ENCODE data around the gene SLC5A11.
"Not testable (repeated sequence)": the region's sequence is repeated elsewhere in the genome, so short reads cannot be mapped to it uniquely, and the experiment has no call there.

The SLC5A11 gene

DNA sequence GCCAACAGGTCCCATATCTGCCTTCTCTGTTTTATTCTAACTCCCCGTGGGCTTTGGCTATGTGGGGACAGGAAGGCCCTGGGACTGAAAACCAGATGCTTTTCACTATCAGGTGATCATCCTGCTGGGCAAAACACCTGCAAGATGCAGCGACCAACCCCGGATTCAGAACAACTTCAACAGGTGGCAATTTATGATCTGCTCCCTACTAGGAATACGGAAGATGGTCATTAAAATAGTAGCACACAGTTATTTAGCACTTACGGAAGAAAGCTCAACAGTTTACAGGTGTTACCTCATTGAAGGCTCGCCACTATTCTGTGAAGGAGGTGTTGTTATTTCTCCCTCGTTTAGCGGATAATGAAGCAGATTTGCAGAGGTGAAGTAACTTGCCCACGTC lies 7.8 kb upstream of the SLC5A11 start:
- Histone ChIP-seq H3K36me3 (replicated peaks) (no peaks in the 10 kb centered on the region), H3K27ac (no peak overlapping the region), H3K27me3 (replicated peaks) (no peaks in the 10 kb centered on the region), H3K4me3 (ENCODE audit: low read depth, low read length) (no peak overlapping the region)
- TF ChIP-seq, protein P1, sequence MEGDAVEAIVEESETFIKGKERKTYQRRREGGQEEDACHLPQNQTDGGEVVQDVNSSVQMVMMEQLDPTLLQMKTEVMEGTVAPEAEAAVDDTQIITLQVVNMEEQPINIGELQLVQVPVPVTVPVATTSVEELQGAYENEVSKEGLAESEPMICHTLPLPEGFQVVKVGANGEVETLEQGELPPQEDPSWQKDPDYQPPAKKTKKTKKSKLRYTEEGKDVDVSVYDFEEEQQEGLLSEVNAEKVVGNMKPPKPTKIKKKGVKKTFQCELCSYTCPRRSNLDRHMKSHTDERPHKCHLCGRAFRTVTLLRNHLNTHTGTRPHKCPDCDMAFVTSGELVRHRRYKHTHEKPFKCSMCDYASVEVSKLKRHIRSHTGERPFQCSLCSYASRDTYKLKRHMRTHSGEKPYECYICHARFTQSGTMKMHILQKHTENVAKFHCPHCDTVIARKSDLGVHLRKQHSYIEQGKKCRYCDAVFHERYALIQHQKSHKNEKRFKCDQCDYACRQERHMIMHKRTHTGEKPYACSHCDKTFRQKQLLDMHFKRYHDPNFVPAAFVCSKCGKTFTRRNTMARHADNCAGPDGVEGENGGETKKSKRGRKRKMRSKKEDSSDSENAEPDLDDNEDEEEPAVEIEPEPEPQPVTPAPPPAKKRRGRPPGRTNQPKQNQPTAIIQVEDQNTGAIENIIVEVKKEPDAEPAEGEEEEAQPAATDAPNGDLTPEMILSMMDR (IDR thresholded peaks at IDR 0.05; ENCODE audit: low read depth, low read length, missing control alignments), result no peak
- no peak for DNase-seq
- in situ Hi-C loops (cut with HindIII; ENCODE audit: low pct_ligation_motif_present, low sequenced_read_pairs), result no loop called here

GRCh38 chr16:24838554-24839266 lies 7.1 kb upstream of the SLC5A11 start:
- Histone ChIP-seq H3K4me3 (ENCODE audit: low read depth, low read length) (peak overlapping the region; percentile 3), H3K36me3 (replicated peaks) (no peaks in the 10 kb centered on the region), H3K27me3 (replicated peaks) (no peaks in the 10 kb centered on the region), H3K27ac (peak overlapping the region; percentile 77)
- in situ Hi-C loops (cut with HindIII; ENCODE audit: low pct_ligation_motif_present, low sequenced_read_pairs), result no loop called here
- TF ChIP-seq, protein P1 (IDR thresholded peaks at IDR 0.05; ENCODE audit: low read depth, low read length, missing control alignments), result no peak
- peak; percentile 60 for DNase-seq

GRCh38 chr16:24839347-24839972 lies 6.3 kb upstream of the SLC5A11 start:
- H3K36me3 ChIP-seq (replicated peaks), result no peaks in the 10 kb centered on the region
- H3K27me3 ChIP-seq (replicated peaks), result no peaks in the 10 kb centered on the region
- TF ChIP-seq, protein P1 (IDR thresholded peaks at IDR 0.05; ENCODE audit: low read depth, low read length, missing control alignments), result no peak
- peak overlapping the region; percentile 77 for H3K27ac ChIP-seq
- no peak for DNase-seq
- in situ Hi-C loops (cut with HindIII; ENCODE audit: low pct_ligation_motif_present, low sequenced_read_pairs), result no loop called here
- no peak overlapping the region for H3K4me3 ChIP-seq (ENCODE audit: low read depth, low read length)

DNA sequence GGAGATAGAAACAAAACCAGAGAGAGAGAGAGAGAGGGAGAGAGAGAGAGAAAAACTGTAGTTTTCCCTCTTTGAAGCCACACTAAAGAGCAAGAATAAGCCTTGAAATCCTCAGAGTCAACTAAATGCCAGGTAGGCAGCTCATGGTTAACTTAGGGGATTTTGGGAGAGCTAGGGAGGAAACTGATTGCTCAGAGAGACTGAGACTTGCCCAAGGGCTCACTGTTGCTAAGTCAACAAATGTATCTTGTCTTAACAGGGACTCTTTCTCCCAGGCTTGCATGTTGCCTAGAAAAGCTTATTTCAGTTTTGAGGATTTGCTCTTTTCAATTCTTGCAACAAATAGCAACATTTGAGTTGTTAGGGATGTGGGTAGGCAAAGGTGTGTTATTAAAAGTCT lies 4.5 kb upstream of the SLC5A11 start:
- Histone ChIP-seq H3K4me3 (ENCODE audit: low read depth, low read length) (no peak overlapping the region), H3K27me3 (replicated peaks) (no peaks in the 10 kb centered on the region), H3K36me3 (replicated peaks) (no peaks in the 10 kb centered on the region), H3K27ac (no peak overlapping the region)
- in situ Hi-C loops (cut with HindIII; ENCODE audit: low pct_ligation_motif_present, low sequenced_read_pairs), result no loop called here
- TF ChIP-seq, protein P1 (IDR thresholded peaks at IDR 0.05; ENCODE audit: low read depth, low read length, missing control alignments), result no peak
- DNase-seq, result no peak

DNA sequence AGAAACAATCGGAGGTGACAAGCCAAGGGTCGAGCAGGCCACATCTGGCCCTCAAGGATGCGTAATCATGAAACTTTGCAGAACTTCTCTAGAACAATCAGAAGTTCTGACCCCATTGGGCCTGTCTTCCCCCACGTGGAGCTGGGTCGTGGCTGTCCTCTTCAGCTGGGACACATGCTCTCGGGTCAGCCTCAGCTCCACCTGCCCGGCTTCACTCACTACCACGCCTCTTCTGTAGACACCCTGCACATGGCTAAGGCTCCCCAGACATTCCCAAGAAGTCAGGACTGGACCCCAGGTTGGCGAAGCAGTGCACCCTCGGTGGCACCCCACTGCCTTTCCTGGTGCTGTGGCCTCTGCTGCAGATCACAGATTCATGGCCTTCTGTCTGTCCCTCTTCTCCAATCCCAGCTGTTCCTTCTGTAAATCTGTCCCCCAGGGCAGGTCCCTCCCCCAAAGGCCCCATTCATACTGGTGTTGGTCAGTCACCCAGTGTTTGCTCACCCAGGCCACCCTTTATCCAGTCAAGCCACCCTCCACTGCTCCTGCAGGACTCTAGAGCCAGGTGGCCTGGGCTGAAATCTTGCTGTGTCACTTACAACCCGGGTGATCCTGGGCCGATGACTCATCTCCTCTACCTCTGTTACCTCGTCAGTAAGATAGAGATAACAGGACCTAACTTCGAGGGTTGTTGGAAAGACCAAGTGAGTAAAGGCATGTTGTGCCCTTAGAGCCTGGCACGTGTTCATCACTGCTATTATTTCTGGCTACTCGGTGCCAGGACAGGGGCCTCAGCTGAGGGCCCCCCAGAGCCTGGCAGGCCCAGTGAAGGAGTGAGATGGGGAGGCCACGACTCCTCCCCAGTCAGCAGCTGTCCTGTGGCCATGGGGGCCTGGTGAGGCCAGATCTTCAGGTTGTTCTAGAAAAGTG lies 1.4 kb upstream of the SLC5A11 start:
- no peak overlapping the region for H3K4me3 ChIP-seq (ENCODE audit: low read depth, low read length)
- TF ChIP-seq, protein P1 (IDR thresholded peaks at IDR 0.05; ENCODE audit: low read depth, low read length, missing control alignments), result no peak
- in situ Hi-C loops (cut with HindIII; ENCODE audit: low pct_ligation_motif_present, low sequenced_read_pairs), result no loop called here
- no peak for DNase-seq
- H3K27me3 ChIP-seq (replicated peaks), result no peaks in the 10 kb centered on the region
- H3K36me3 ChIP-seq (replicated peaks), result no peaks in the 10 kb centered on the region
- no peak overlapping the region for H3K27ac ChIP-seq

DNA sequence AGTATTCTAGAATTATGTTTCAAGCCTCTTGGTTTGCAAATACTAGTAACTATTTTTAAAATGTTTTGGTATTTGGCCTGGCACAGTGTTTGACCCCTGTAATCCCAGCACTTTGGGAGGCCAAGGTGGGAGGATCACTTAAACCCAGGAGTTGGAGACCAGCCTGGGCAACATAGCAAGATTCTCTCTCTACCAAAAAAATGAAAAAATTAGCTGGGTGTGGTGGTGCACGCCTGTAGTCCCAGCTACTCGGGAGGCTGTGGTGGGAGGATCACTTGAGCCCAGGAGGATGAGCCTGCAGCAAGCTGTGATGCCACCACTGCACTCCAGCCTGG lies 765 bp upstream of the SLC5A11 start:
- DNase-seq; H3K27ac ChIP-seq; in situ Hi-C loops (cut with HindIII; ENCODE audit: low pct_ligation_motif_present, low sequenced_read_pairs); H3K4me3 ChIP-seq (ENCODE audit: low read depth, low read length); H3K27me3 ChIP-seq (replicated peaks); H3K36me3 ChIP-seq (replicated peaks): not testable (repeated sequence)

All from brain microvascular endothelial cell (primary cell).